ENCODE data around the gene OTOP3. TPM values are rescaled to one million over a fixed set of nuclear protein-coding genes. Genes with fewer than 3 reads are reported as not detected.

The OTOP3 gene
- total and polyA plus RNA-seq, 2 experiments from 2014 or later, result not detected

DNA sequence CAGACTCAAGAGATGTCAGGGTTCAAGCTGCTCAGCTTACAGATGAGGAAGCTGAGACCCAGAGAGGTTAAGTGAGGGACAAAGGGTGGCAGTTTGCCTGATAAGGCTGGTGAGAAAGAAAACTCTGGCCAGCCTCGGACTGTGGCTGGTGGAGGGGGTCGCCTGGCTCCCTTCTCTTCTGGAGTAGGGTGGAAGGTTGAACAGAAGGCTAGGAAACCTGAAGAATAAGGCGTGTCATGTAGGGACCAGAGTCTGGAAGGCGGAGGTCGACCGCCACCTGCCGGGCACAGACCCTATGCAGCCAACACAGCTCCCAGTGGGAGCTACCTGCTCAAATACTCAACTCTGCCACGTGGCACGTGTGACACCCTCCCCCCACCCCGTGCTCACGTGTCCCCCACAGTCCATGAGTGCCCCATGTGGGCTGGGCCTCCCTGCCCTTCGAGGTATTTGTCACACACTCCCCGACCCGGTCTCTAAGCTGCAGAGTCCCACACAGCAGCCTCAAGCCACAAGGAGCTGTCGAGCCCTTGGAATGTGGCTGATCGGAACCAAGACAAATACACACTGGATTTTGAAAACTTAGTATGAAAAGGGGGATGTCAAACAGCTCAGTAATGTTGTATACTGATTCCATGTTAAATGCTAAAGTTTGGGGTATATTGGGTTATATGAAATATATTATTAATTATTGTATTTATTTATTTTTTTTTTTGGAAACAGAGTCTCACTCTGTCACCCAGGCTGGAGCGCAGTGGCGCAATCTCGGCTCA is 25.1 kb downstream of the OTOP3 start:
- Histone ChIP-seq H2AFZ (no peak overlapping the region), H3K9me2 (ENCODE audit: insufficient read depth) (no peaks in the 10 kb centered on the region), H3F3A (replicated peaks; ENCODE audit: low read depth) (no peaks in the 10 kb centered on the region), H3K4me1 (ENCODE audit: insufficient read depth) (peaks cover 3% of the 10 kb centered on the region; the same call in 1 of the 2 replicates), H3K27me3 (ENCODE audit: insufficient read depth) (peaks cover 6% of the 10 kb centered on the region; the same call in 1 of the 2 replicates), H3K79me2 (replicated peaks; ENCODE audit: insufficient read depth) (no peaks in the 10 kb centered on the region), H3K27ac (ENCODE audit: low read depth) (no peak overlapping the region), H4K20me1 (replicated peaks; ENCODE audit: insufficient read depth) (no peaks in the 10 kb centered on the region), H3K4me2 (no peak overlapping the region), H3K36me3 (ENCODE audit: insufficient read depth) (no peaks in the 10 kb centered on the region), H3K4me3 (no peak overlapping the region)
- H3K36me3 Mint-ChIP-seq (ENCODE audit: low read depth), result no peaks in the 10 kb centered on the region; the same call in 2 of the 3 replicates
- TF ChIP-seq CREB1 (CRISPR knock-in tag; IDR thresholded peaks at IDR 0.05; ENCODE audit: low read depth) (0 out of 2 replicates have a peak, but pooled peaks have one; percentile 19), NANOG (IDR thresholded peaks at IDR 0.05; ENCODE audit: borderline replicate concordance) (no peak)
- TF ChIP-seq, protein P1, sequence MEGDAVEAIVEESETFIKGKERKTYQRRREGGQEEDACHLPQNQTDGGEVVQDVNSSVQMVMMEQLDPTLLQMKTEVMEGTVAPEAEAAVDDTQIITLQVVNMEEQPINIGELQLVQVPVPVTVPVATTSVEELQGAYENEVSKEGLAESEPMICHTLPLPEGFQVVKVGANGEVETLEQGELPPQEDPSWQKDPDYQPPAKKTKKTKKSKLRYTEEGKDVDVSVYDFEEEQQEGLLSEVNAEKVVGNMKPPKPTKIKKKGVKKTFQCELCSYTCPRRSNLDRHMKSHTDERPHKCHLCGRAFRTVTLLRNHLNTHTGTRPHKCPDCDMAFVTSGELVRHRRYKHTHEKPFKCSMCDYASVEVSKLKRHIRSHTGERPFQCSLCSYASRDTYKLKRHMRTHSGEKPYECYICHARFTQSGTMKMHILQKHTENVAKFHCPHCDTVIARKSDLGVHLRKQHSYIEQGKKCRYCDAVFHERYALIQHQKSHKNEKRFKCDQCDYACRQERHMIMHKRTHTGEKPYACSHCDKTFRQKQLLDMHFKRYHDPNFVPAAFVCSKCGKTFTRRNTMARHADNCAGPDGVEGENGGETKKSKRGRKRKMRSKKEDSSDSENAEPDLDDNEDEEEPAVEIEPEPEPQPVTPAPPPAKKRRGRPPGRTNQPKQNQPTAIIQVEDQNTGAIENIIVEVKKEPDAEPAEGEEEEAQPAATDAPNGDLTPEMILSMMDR (conservative IDR thresholded peaks at IDR 0.05; ENCODE audit: low read depth in 2 of 2), result peak; percentile 60 to 83
- TF ChIP-seq, protein P2, sequence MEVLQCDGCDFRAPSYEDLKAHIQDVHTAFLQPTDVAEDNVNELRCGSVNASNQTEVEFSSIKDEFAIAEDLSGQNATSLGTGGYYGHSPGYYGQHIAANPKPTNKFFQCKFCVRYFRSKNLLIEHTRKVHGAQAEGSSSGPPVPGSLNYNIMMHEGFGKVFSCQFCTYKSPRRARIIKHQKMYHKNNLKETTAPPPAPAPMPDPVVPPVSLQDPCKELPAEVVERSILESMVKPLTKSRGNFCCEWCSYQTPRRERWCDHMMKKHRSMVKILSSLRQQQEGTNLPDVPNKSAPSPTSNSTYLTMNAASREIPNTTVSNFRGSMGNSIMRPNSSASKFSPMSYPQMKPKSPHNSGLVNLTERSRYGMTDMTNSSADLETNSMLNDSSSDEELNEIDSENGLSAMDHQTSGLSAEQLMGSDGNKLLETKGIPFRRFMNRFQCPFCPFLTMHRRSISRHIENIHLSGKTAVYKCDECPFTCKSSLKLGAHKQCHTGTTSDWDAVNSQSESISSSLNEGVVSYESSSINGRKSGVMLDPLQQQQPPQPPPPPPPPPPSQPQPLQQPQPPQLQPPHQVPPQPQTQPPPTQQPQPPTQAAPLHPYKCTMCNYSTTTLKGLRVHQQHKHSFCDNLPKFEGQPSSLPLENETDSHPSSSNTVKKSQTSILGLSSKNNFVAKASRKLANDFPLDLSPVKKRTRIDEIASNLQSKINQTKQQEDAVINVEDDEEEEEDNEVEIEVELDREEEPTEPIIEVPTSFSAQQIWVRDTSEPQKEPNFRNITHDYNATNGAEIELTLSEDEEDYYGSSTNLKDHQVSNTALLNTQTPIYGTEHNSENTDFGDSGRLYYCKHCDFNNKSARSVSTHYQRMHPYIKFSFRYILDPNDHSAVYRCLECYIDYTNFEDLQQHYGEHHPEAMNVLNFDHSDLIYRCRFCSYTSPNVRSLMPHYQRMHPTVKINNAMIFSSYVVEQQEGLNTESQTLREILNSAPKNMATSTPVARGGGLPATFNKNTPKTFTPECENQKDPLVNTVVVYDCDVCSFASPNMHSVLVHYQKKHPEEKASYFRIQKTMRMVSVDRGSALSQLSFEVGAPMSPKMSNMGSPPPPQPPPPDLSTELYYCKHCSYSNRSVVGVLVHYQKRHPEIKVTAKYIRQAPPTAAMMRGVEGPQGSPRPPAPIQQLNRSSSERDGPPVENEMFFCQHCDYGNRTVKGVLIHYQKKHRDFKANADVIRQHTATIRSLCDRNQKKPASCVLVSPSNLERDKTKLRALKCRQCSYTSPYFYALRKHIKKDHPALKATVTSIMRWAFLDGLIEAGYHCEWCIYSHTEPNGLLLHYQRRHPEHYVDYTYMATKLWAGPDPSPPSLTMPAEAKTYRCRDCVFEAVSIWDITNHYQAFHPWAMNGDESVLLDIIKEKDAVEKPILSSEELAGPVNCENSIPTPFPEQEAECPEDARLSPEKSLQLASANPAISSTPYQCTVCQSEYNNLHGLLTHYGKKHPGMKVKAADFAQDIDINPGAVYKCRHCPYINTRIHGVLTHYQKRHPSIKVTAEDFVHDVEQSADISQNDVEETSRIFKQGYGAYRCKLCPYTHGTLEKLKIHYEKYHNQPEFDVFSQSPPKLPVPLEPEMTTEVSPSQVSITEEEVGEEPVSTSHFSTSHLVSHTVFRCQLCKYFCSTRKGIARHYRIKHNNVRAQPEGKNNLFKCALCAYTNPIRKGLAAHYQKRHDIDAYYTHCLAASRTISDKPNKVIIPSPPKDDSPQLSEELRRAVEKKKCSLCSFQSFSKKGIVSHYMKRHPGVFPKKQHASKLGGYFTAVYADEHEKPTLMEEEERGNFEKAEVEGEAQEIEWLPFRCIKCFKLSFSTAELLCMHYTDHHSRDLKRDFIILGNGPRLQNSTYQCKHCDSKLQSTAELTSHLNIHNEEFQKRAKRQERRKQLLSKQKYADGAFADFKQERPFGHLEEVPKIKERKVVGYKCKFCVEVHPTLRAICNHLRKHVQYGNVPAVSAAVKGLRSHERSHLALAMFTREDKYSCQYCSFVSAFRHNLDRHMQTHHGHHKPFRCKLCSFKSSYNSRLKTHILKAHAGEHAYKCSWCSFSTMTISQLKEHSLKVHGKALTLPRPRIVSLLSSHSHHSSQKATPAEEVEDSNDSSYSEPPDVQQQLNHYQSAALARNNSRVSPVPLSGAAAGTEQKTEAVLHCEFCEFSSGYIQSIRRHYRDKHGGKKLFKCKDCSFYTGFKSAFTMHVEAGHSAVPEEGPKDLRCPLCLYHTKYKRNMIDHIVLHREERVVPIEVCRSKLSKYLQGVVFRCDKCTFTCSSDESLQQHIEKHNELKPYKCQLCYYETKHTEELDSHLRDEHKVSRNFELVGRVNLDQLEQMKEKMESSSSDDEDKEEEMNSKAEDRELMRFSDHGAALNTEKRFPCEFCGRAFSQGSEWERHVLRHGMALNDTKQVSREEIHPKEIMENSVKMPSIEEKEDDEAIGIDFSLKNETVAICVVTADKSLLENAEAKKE (CRISPR knock-in tag; IDR thresholded peaks at IDR 0.05), result no peak
- TF ChIP-seq, protein P3, sequence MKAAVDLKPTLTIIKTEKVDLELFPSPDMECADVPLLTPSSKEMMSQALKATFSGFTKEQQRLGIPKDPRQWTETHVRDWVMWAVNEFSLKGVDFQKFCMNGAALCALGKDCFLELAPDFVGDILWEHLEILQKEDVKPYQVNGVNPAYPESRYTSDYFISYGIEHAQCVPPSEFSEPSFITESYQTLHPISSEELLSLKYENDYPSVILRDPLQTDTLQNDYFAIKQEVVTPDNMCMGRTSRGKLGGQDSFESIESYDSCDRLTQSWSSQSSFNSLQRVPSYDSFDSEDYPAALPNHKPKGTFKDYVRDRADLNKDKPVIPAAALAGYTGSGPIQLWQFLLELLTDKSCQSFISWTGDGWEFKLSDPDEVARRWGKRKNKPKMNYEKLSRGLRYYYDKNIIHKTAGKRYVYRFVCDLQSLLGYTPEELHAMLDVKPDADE (IDR thresholded peaks at IDR 0.05), result no peak
- peaks cover 2% of the 10 kb centered on the region for H3K4me1 Mint-ChIP-seq
- DNase-seq (ENCODE audit: low spot score) (peak; percentile 84), ATAC-seq (peak; percentile 62)
- H3K27ac Mint-ChIP-seq, result no peak overlapping the region
- H3K27me3 Mint-ChIP-seq (ENCODE audit: insufficient read depth, low read depth, poor library complexity), result peaks cover 18% of the 10 kb centered on the region
- H3K4me3 Mint-ChIP-seq, result no peak overlapping the region; the same call in 2 of the 3 replicates
- H3K9me3 Mint-ChIP-seq, result no peaks in the 10 kb centered on the region; the same call in 2 of the 3 replicates

All from GM23338 (cell line).